Common myeloid progenitor, CD34-positive (primary cell): ENCODE measurements around the gene KRTAP24-1.

Experiments used
- CTCF ChIA-PET: fragments of 350-600 bp; sonication (Branson Sonifier 250); formaldehyde crosslinking; loops from one replicate; lab custom pipeline; 2021; ENCODE audit warnings: antibody characterized with exemption; lab: Charles Lee
- POLR2A ChIA-PET: fragments of 350-600 bp; sonication (Branson Sonifier 250); formaldehyde crosslinking; loops from one replicate; lab custom pipeline; 2021; ENCODE audit warnings: antibody characterized with exemption; lab: Charles Lee
- DNase-seq, 3 donors: peaks; one replicate each; pipeline versions ENCODE4 v3.0.0 to v3.0.0-alpha.2; 2013
- H3K27ac ChIP-seq, 2 experiments: 1 replicate in 1 of 2; 2 replicates in 1 of 2; pipeline ENCODE4 v1.7.0; 2013; ENCODE audit warnings: inconsistent platforms in 2 of 2, low read length in 2 of 2, mild to moderate bottlenecking in 2 of 2, low read depth in 1 of 2, moderate library complexity in 1 of 2; ENCODE audit not compliant: severe bottlenecking in 2 of 2, insufficient read depth in 1 of 2, poor library complexity in 1 of 2
- H3K27me3 ChIP-seq, 5 experiments: replicated peaks in 2 of 5; 1 replicate in 3 of 5; 2 replicates in 2 of 5; pipeline versions ENCODE4 v1.6.1 to v1.7.0; 2013; ENCODE audit warnings: low read length in 4 of 5, mild to moderate bottlenecking in 2 of 5, moderate library complexity in 2 of 5, inconsistent platforms in 1 of 5; ENCODE audit not compliant: insufficient read depth in 5 of 5, control insufficient read depth in 4 of 5
- H3K36me3 ChIP-seq, 4 experiments: 1 replicate in 2 of 4; 2 replicates in 2 of 4; pipeline versions ENCODE4 v1.6.1 to v1.7.0; 2013; ENCODE audit warnings: low read length in 3 of 4, control low read depth in 1 of 4, mild to moderate bottlenecking in 1 of 4; ENCODE audit not compliant: control insufficient read depth in 4 of 4, insufficient read depth in 4 of 4
- H3K4me1 ChIP-seq, 4 experiments: 1 replicate in 3 of 4; 2 replicates in 1 of 4; pipeline versions ENCODE4 v1.6.1 to v1.7.1; 2013; ENCODE audit warnings: low read length in 3 of 4, mild to moderate bottlenecking in 3 of 4, control low read depth in 1 of 4, inconsistent platforms in 1 of 4, moderate library complexity in 1 of 4; ENCODE audit not compliant: control insufficient read depth in 4 of 4, insufficient read depth in 4 of 4; ENCODE audit errors: control extremely low read depth in 1 of 4
- H3K4me3 ChIP-seq, 7 experiments: 1 replicate in 4 of 7; 2 replicates in 3 of 7; pipeline versions ENCODE4 v1.5.1 to v1.7.0; 2013; ENCODE audit warnings: mild to moderate bottlenecking in 7 of 7, low read length in 6 of 7, moderate library complexity in 6 of 7, inconsistent platforms in 2 of 7, low read depth in 2 of 7, control low read depth in 1 of 7; ENCODE audit not compliant: insufficient read depth in 4 of 7, control insufficient read depth in 1 of 7; ENCODE audit errors: extremely low read depth in 1 of 7
- H3K9me3 ChIP-seq, 5 experiments: 1 replicate in 4 of 5; 2 replicates in 1 of 5; pipeline versions ENCODE4 v1.6.1 to v1.7.1; 2013; ENCODE audit warnings: low read length in 4 of 5, mild to moderate bottlenecking in 2 of 5, inconsistent platforms in 1 of 5, low read depth in 1 of 5, moderate library complexity in 1 of 5; ENCODE audit not compliant: control insufficient read depth in 4 of 5, insufficient read depth in 2 of 5; ENCODE audit errors: control extremely low read depth in 1 of 5
- WGBS: methylation state at CpG from one replicate; pipeline ENCODE4 v1.1.5; 2013; ENCODE audit not compliant: insufficient coverage; 5-methylcytosine and 5-hydroxymethylcytosine counted together

Gene KRTAP24-1

GRCh38 chr21:30255679-30256078, 27.1 kb downstream of the KRTAP24-1 start:
- H3K4me3 ChIP-seq = no peak overlapping the region
- no peaks in the 10 kb centered on the region for H3K36me3 ChIP-seq
- H3K9me3 ChIP-seq = no peaks in the 10 kb centered on the region
- CTCF ChIA-PET = no interaction called here
- WGBS = 63% methylated on average over 1 of the region's 1 CpG
- DNase-seq = no peak
- H3K27ac ChIP-seq = no peak overlapping the region
- POLR2A ChIA-PET = interaction anchor here (0.6 kb wide), 1 partner anchor 75 kb away, joined by 3 read pairs; no protein-coding TSS in a partner anchor
- H3K4me1 ChIP-seq = no peaks in the 10 kb centered on the region
- no peaks in the 10 kb centered on the region for H3K27me3 ChIP-seq

- Histone ChIP-seq H3K36me3 (no peaks in the 10 kb centered on the region), H3K9me3 (no peaks in the 10 kb centered on the region), H3K4me1 (no peaks in the 10 kb centered on the region), H3K4me3 (no peak overlapping the region), H3K27me3 (no peaks in the 10 kb centered on the region), H3K27ac (no peak overlapping the region)
- no CpG with 5 or more reads among the region's 1 CpG for WGBS
- no peak for DNase-seq
- CTCF ChIA-PET = no interaction called here
- POLR2A ChIA-PET = no interaction called here
Measured at GRCh38 chr21:30251781-30252180, 31.0 kb downstream of the KRTAP24-1 start.

GRCh38 chr21:30249936-30250335, 32.8 kb downstream of the KRTAP24-1 start:
- no CpG with 5 or more reads among the region's 3 CpGs for WGBS

GRCh38 chr21:30248844-30249243, 33.9 kb downstream of the KRTAP24-1 start:
- H3K36me3 ChIP-seq = no peaks in the 10 kb centered on the region
- no peak overlapping the region for H3K27ac ChIP-seq
- CTCF ChIA-PET = no interaction called here
- no peaks in the 10 kb centered on the region for H3K4me1 ChIP-seq
- H3K27me3 ChIP-seq = peaks cover 0 to 3% (median 0%) of the 10 kb centered on the region in 5 experiments
- 96% methylated on average over 7 of the region's 9 CpGs for WGBS
- H3K9me3 ChIP-seq = no peaks in the 10 kb centered on the region
- no peak for DNase-seq
- POLR2A ChIA-PET = no interaction called here
- no peak overlapping the region for H3K4me3 ChIP-seq

More at GRCh38 chr21:30249936-30250335, 32.8 kb downstream of the KRTAP24-1 start:
- H3K27ac ChIP-seq = no peak overlapping the region
- ChIA-PET POLR2A (no interaction called here), CTCF (no interaction called here)
- no peaks in the 10 kb centered on the region for H3K4me1 ChIP-seq
- no peak for DNase-seq
- H3K4me3 ChIP-seq = no peak overlapping the region
- no peaks in the 10 kb centered on the region for H3K36me3 ChIP-seq
- no peaks in the 10 kb centered on the region for H3K27me3 ChIP-seq
- H3K9me3 ChIP-seq = no peaks in the 10 kb centered on the region

- no peak for DNase-seq
- H3K9me3 ChIP-seq = no peaks in the 10 kb centered on the region
- no peaks in the 10 kb centered on the region for H3K4me1 ChIP-seq
- CTCF ChIA-PET = no interaction called here
- no peaks in the 10 kb centered on the region for H3K36me3 ChIP-seq
- no peak overlapping the region for H3K27ac ChIP-seq
- peaks cover 0 to 3% (median 0%) of the 10 kb centered on the region in 5 experiments for H3K27me3 ChIP-seq
- POLR2A ChIA-PET = no interaction called here
- no peak overlapping the region for H3K4me3 ChIP-seq
Measured at GRCh38 chr21:30245061-30245460, 37.7 kb downstream of the KRTAP24-1 start.

- POLR2A ChIA-PET = no interaction called here
- Histone ChIP-seq H3K27ac (no peak overlapping the region), H3K4me1 (no peaks in the 10 kb centered on the region), H3K27me3 (peaks cover 0 to 3% (median 0%) of the 10 kb centered on the region in 5 experiments), H3K4me3 (no peak overlapping the region), H3K36me3 (no peaks in the 10 kb centered on the region), H3K9me3 (no peaks in the 10 kb centered on the region)
- no peak for DNase-seq
- CTCF ChIA-PET = no interaction called here
Measured at GRCh38 chr21:30243691-30244090, 39.1 kb downstream of the KRTAP24-1 start.

GRCh38 chr21:30240661-30241060, 42.1 kb downstream of the KRTAP24-1 start:
- POLR2A ChIA-PET = interaction anchor here (0.7 kb wide), 1 partner anchor 24 kb away, joined by 3 read pairs; no protein-coding TSS in a partner anchor
- Histone ChIP-seq H3K4me1 (no peaks in the 10 kb centered on the region), H3K27ac (no peak overlapping the region), H3K4me3 (no peak overlapping the region), H3K9me3 (no peaks in the 10 kb centered on the region), H3K27me3 (peaks cover 0 to 3% (median 0%) of the 10 kb centered on the region in 5 experiments), H3K36me3 (no peaks in the 10 kb centered on the region)
- no peak for DNase-seq
- CTCF ChIA-PET = no interaction called here
- WGBS = no CpG with 5 or more reads among the region's 3 CpGs
